BLaER1 (cell line): ENCODE measurements around the gene HOXB6.

Experiments used
- H3K27ac ChIP-seq: shearing (Covaris generic); formaldehyde crosslinking; 2 replicates; pipeline ENCODE4 v1.8.1; 2022
- H3K27me3 ChIP-seq: shearing (Covaris generic); formaldehyde crosslinking; 2 replicates; pipeline ENCODE4 v1.8.1; 2022
- H3K36me3 ChIP-seq: shearing (Covaris generic); formaldehyde crosslinking; 2 replicates; pipeline ENCODE4 v1.8.1; 2022
- H3K4me1 ChIP-seq: shearing (Covaris generic); formaldehyde crosslinking; 2 replicates; pipeline ENCODE4 v1.8.1; 2022
- H3K4me2 ChIP-seq: shearing (Covaris generic); formaldehyde crosslinking; 2 replicates; pipeline ENCODE4 v1.8.1; 2022
- H3K4me3 ChIP-seq: shearing (Covaris generic); formaldehyde crosslinking; 2 replicates; pipeline ENCODE4 v1.8.1; 2022
- H3K9ac ChIP-seq: shearing (Covaris generic); formaldehyde crosslinking; 2 replicates; pipeline ENCODE4 v1.8.1; 2022
- H3K9me3 ChIP-seq: shearing (Covaris generic); formaldehyde crosslinking; 2 replicates; pipeline ENCODE4 v1.8.1; 2022
- H4K20me1 ChIP-seq: shearing (Covaris generic); formaldehyde crosslinking; 2 replicates; pipeline ENCODE4 v1.8.1; 2022
- Cebpa-rat ChIP-seq: shearing (Covaris generic); IDR thresholded peaks from 2 replicates; pipeline ENCODE4 v1.8.1; 2022

The HOXB6 gene

GRCh38 chr17:48566717-48567116 lies 38.1 kb downstream of the HOXB6 start:
- no peak overlapping the region for H3K27ac ChIP-seq
- no peak overlapping the region for H3K4me2 ChIP-seq
- no peaks in the 10 kb centered on the region for H3K9me3 ChIP-seq
- H3K4me1 ChIP-seq: no peaks in the 10 kb centered on the region
- peaks cover 83% of the 10 kb centered on the region for H4K20me1 ChIP-seq
- H3K27me3 ChIP-seq: peaks cover 99% of the 10 kb centered on the region
- H3K4me3 ChIP-seq: no peak overlapping the region
- no peaks in the 10 kb centered on the region for H3K36me3 ChIP-seq
- TF ChIP-seq Cebpa-rat: no peak
- H3K9ac ChIP-seq: no peak overlapping the region

DNA sequence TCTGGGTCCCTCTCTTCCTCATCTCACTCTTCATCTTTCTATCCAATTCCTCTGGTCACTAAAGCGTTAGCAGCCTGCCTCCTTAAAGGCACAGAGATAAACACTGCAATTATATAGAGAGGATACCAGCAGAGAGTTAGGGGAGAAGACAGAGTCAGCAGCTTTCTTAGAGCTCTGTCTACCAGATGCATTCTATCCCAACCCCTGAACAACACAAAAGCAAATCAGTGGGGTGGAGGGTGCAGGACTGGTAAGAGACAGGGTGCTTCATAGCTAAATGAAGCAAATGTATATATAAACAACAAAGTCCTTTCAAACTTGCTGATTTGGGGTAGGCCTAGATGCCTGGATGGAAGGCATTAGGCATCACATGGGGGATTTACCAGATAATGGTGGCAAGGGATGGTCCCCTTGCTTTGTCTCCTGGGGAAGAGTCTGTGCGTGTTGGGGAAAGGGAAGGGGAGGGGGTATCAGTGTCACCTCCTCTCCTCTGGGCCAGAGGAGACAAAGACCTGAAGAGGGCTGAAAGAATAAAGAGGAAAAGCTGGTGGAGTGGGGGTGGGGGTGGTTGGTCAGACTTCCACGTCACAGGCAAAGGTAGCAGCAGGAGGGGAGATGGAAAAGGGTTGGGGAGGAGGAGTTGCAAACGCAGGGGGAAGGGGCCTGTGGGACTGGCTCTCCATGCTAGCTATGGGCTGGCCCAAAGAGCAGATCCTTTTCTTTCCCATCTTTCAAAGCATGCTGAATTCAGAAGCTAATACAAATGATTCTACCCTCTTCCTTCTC lies 38.7 kb downstream of the HOXB6 start:
- no peaks in the 10 kb centered on the region for H3K36me3 ChIP-seq
- H3K9me3 ChIP-seq: no peaks in the 10 kb centered on the region
- H3K4me3 ChIP-seq: no peak overlapping the region
- no peak for TF ChIP-seq Cebpa-rat
- H3K4me1 ChIP-seq: no peaks in the 10 kb centered on the region
- H3K27ac ChIP-seq: no peak overlapping the region
- peaks cover 77% of the 10 kb centered on the region for H4K20me1 ChIP-seq
- H3K4me2 ChIP-seq: no peak overlapping the region
- peaks cover 99% of the 10 kb centered on the region for H3K27me3 ChIP-seq
- H3K9ac ChIP-seq: no peak overlapping the region

DNA sequence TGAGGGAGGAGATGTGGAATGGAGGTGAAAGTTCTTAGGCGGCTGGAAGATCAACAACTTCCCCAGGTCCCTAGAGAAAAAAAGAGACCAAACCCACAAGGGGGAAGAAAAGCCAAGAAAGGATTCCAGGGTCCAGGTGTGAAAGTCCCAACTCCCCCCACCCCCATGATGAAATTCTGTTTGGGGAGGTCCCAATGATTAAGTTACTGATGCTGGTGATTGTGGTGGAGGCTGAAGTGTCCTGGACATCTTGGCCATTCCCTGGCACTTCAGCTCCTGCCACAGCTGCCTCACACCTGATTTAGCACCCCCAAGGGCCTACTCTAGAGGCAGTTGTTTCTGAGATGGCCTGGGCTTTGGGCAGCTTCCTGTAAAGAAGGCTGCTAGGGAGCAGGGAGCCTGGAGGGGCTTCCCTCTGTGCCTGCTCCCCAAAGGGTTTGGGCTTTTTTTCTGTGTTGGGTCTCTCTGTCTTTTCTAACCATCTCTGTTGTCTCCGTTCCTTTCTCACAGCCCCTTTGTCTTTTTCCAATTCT lies 39.7 kb downstream of the HOXB6 start:
- Histone ChIP-seq H3K4me1 (no peaks in the 10 kb centered on the region), H3K36me3 (no peaks in the 10 kb centered on the region), H3K27ac (no peak overlapping the region), H3K4me3 (no peak overlapping the region), H4K20me1 (peaks cover 74% of the 10 kb centered on the region), H3K9me3 (no peaks in the 10 kb centered on the region), H3K27me3 (peaks cover 99% of the 10 kb centered on the region), H3K9ac (no peak overlapping the region), H3K4me2 (no peak overlapping the region)
- TF ChIP-seq Cebpa-rat: no peak

DNA sequence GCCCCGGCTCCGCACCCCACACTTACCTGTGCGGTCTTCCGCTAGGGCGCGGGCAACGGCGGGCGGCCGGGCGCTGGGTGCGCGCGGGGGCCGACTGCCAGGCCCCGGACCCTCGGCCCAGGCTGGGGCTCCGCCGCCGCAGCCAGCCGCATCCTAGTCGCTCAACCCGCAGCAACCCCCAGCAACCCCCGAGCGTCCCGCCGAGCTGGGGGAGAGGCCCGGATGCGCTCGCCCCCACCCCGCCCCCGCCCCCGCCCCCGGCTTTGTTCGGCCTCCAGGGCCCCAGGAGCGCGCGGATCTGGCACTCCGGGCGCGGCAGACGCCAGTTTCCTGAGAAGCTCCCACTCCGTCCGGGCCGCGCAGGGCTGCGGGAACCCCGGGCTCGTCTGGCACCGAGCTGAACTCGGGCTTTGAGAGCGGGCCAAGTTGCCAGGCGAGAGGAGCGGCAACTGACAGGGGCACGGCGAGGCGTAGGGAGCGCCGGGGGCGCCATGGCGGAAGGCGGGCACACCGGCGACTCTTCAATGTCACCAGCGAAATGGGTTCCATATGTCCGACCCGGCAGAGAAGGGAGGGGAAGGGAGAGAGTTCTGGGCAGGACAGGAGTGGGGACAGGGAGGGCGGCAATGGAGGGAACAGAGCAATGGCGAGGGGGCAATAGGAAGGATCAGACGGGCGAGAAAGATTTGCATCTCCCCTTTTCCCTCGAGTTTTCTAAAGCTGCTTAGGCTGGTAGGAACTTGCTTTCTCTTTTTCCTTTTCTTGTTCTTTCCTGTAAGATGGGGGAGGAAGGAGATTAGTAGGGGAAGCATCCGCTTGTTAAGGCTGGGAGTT lies 40.4 kb downstream of the HOXB6 start:
- H4K20me1 ChIP-seq: peaks cover 75% of the 10 kb centered on the region; the same call in 1 of the 2 replicates
- no peak for TF ChIP-seq Cebpa-rat

GRCh38 chr17:48563867-48564187 lies 41.0 kb downstream of the HOXB6 start:
- H3K27ac ChIP-seq: no peak overlapping the region
- H3K4me1 ChIP-seq: no peaks in the 10 kb centered on the region
- no peak overlapping the region for H3K9ac ChIP-seq
- H3K4me2 ChIP-seq: no peak overlapping the region
- peaks cover 76% of the 10 kb centered on the region; the same call in 1 of the 2 replicates for H4K20me1 ChIP-seq
- TF ChIP-seq Cebpa-rat: no peak
- H3K27me3 ChIP-seq: peaks cover 99% of the 10 kb centered on the region
- no peaks in the 10 kb centered on the region for H3K9me3 ChIP-seq
- no peaks in the 10 kb centered on the region for H3K36me3 ChIP-seq
- H3K4me3 ChIP-seq: no peak overlapping the region

More for the DNA sequence above, 40.4 kb downstream of the HOXB6 start:
- H3K4me2 ChIP-seq: no peak overlapping the region
- peaks cover 99% of the 10 kb centered on the region for H3K27me3 ChIP-seq
- H3K4me3 ChIP-seq: no peak overlapping the region
- H3K9me3 ChIP-seq: no peaks in the 10 kb centered on the region
- H3K36me3 ChIP-seq: no peaks in the 10 kb centered on the region
- H3K9ac ChIP-seq: no peak overlapping the region
- no peak overlapping the region for H3K27ac ChIP-seq
- H3K4me1 ChIP-seq: no peaks in the 10 kb centered on the region

DNA sequence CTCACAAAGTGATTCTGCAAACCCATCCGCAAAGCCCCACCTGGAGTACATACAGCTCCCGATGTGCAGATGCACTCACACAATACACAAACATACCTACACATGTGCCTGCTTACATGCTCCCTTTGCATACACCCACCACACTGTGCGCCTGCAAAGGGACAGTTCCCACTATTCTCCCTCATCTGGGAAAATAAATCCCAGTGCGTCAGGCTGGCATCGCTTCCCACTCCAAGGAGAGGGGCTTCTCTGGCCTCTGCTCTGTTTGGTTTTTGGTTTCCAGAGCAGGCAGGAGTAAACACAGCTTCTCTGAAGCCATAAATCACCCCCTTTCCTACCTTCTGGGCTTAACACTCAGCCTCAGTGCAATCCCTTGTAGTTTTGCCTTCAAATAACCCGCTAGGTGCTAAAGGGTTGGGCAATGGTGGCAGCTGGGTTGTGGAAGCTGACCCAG lies 41.4 kb downstream of the HOXB6 start:
- TF ChIP-seq Cebpa-rat: no peak
- no peak overlapping the region for H3K27ac ChIP-seq
- H3K4me3 ChIP-seq: no peak overlapping the region
- H3K9ac ChIP-seq: no peak overlapping the region
- H3K4me2 ChIP-seq: no peak overlapping the region
- H3K27me3 ChIP-seq: peaks cover 99% of the 10 kb centered on the region
- H3K4me1 ChIP-seq: no peaks in the 10 kb centered on the region
- H3K9me3 ChIP-seq: no peaks in the 10 kb centered on the region
- H4K20me1 ChIP-seq: peaks cover 76% of the 10 kb centered on the region; the same call in 1 of the 2 replicates
- H3K36me3 ChIP-seq: no peaks in the 10 kb centered on the region

GRCh38 chr17:48562934-48563333 lies 41.9 kb downstream of the HOXB6 start:
- Histone ChIP-seq H3K4me1 (no peaks in the 10 kb centered on the region), H3K36me3 (no peaks in the 10 kb centered on the region), H3K9me3 (no peaks in the 10 kb centered on the region), H3K4me2 (no peak overlapping the region), H4K20me1 (peaks cover 76% of the 10 kb centered on the region; the same call in 1 of the 2 replicates), H3K27me3 (peaks cover 99% of the 10 kb centered on the region), H3K27ac (no peak overlapping the region), H3K4me3 (no peak overlapping the region), H3K9ac (no peak overlapping the region)
- no peak for TF ChIP-seq Cebpa-rat

DNA sequence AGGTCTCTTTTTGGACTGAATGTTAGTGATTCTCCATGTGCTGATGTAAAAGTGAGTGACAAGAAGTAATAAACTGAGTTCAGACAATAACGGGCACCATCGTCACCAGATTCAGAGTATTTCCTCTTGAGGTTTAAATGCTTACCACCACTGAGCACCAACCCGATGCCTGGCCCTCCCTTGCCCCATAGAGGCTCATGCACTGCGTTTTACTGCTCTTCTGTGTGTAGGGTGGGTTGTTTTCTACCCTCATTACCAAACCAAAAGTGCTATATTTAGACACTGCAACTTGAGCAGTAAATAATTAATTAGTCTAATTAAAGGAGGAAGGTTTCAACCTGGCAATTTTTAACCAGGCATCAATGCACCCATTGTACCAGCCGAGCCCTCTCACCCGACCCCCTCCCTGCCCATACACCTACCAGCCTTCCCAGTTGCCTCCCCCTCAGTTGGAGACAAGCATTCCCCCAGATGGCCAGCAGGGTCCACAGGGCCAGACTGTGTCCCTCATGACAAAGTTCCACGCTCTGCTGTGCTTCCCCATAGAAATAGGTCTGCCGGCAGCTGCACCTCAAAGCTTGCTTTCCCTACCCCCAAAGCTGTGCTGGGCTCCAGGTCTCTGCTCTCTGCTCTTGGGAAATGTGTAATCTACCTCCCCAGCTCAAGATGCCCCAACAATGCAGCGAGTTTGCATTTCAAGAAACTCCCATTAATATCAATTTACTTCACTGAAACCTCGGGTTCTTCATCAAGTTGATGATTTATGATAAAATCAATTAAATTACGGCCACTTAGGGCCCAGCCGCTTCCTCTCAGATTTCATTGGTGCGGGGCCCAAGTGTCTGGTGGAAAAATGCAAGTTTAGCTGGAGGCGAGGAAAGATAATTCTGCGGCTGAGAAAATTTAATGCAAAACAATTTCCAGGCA lies 42.6 kb downstream of the HOXB6 start:
- no peak for TF ChIP-seq Cebpa-rat
- Histone ChIP-seq H3K36me3 (no peaks in the 10 kb centered on the region), H3K9me3 (no peaks in the 10 kb centered on the region), H3K4me2 (no peak overlapping the region), H3K4me1 (no peaks in the 10 kb centered on the region), H4K20me1 (peaks cover 76% of the 10 kb centered on the region; the same call in 1 of the 2 replicates), H3K4me3 (no peak overlapping the region), H3K27ac (no peak overlapping the region), H3K9ac (no peak overlapping the region), H3K27me3 (peaks cover 99% of the 10 kb centered on the region)
